Measurements from ENCODE around the gene IVNS1ABP. TPM values are rescaled to one million over a fixed set of nuclear protein-coding genes. Genes with fewer than 3 reads are reported as not detected.
"Not testable (repeated sequence)": the region's sequence is repeated elsewhere in the genome, so short reads cannot be mapped to it uniquely, and the experiment has no call there.

Gene IVNS1ABP
- total and polyA plus RNA-seq, 4 experiments from 2014 or later, result 74.0 to 187 (median 129) TPM

GRCh38 chr1:185257116-185257949 lies 59.7 kb downstream of the IVNS1ABP start:
- H3K4me1 Mint-ChIP-seq, result peaks cover 5 to 25% (median 15%) of the 10 kb centered on the region in 4 donors
- H3K27ac ChIP-seq (ENCODE audit: low read depth, low read length); H3K9me3 ChIP-seq (ENCODE audit: control insufficient read depth in 1 of 2, low read length in 2 of 2); H3K36me3 ChIP-seq (ENCODE audit: insufficient read depth, low read length); H3K27me3 Mint-ChIP-seq; H3K4me3 ChIP-seq (ENCODE audit: low read length in 2 of 2); H3K27me3 ChIP-seq (ENCODE audit: insufficient read depth, low read length); intact Hi-C loops (cut with micrococcal nuclease): not testable (repeated sequence)
- peak overlapping the region; percentile 32 to 89 (median 68) for H3K27ac Mint-ChIP-seq
- peaks cover 0 to 23% (median 6%) of the 10 kb centered on the region in 8 donors for H3K9me3 Mint-ChIP-seq
- ChIA-PET CTCF (ENCODE audit: partially characterized antibody) (interaction anchor here (1.6 kb wide), 2 partner anchors 19 to 24 kb away, joined by 3 to 4 read pairs; no protein-coding TSS in a partner anchor), POLR2A (ENCODE audit: partially characterized antibody) (interaction anchor here (1.6 to 3.0 kb wide), 2 partner anchors 24 to 60 kb away, joined by 13 to 15 read pairs; partner anchors contain the start of gene IVNS1ABP)
- DNase-seq, result peak in 3 of 5 donors; percentile 10 to 25 (median 25)
- H3K4me3 Mint-ChIP-seq, result peak overlapping the region; percentile 59 to 77 (median 74)
- peaks cover 8 to 19% of the 10 kb centered on the region in 2 donors for H3K36me3 Mint-ChIP-seq
- peaks cover 14% of the 10 kb centered on the region for H3K4me1 ChIP-seq (ENCODE audit: insufficient read depth, low read length)

GRCh38 chr1:185255595-185255994 lies 61.4 kb downstream of the IVNS1ABP start:
- H3K9me3 Mint-ChIP-seq, result peaks cover 0 to 20% (median 7%) of the 10 kb centered on the region in 8 donors
- not testable (repeated sequence) for H3K9me3 ChIP-seq (ENCODE audit: control insufficient read depth in 1 of 2, low read length in 2 of 2)

GRCh38 chr1:185252404-185252803 lies 64.6 kb downstream of the IVNS1ABP start:
- POLR2A ChIA-PET (ENCODE audit: partially characterized antibody); H3K9me3 ChIP-seq (ENCODE audit: control insufficient read depth in 1 of 2, low read length in 2 of 2); CTCF ChIA-PET (ENCODE audit: partially characterized antibody); H3K9me3 Mint-ChIP-seq; DNase-seq; H3K4me3 Mint-ChIP-seq; H3K4me3 ChIP-seq (ENCODE audit: low read length in 2 of 2); H3K27ac Mint-ChIP-seq; H3K4me1 ChIP-seq (ENCODE audit: insufficient read depth, low read length); H3K27ac ChIP-seq (ENCODE audit: low read depth, low read length); H3K27me3 ChIP-seq (ENCODE audit: insufficient read depth, low read length); H3K27me3 Mint-ChIP-seq; H3K36me3 ChIP-seq (ENCODE audit: insufficient read depth, low read length); H3K36me3 Mint-ChIP-seq; intact Hi-C loops (cut with micrococcal nuclease): not testable (repeated sequence)
- peaks cover 3 to 28% (median 11%) of the 10 kb centered on the region in 4 donors for H3K4me1 Mint-ChIP-seq

More at GRCh38 chr1:185255595-185255994, 61.4 kb downstream of the IVNS1ABP start:
- H3K27ac ChIP-seq (ENCODE audit: low read depth, low read length); H3K36me3 ChIP-seq (ENCODE audit: insufficient read depth, low read length); H3K4me3 Mint-ChIP-seq; H3K4me3 ChIP-seq (ENCODE audit: low read length in 2 of 2); CTCF ChIA-PET (ENCODE audit: partially characterized antibody); H3K27ac Mint-ChIP-seq; H3K27me3 Mint-ChIP-seq; intact Hi-C loops (cut with micrococcal nuclease); H3K27me3 ChIP-seq (ENCODE audit: insufficient read depth, low read length); DNase-seq; POLR2A ChIA-PET (ENCODE audit: partially characterized antibody): not testable (repeated sequence)
- H3K4me1 ChIP-seq (ENCODE audit: insufficient read depth, low read length), result peaks cover 14% of the 10 kb centered on the region
- peaks cover 5 to 25% (median 15%) of the 10 kb centered on the region in 4 donors for H3K4me1 Mint-ChIP-seq
- H3K36me3 Mint-ChIP-seq, result peaks cover 4 to 13% of the 10 kb centered on the region in 2 donors

- DNase-seq; H3K27ac Mint-ChIP-seq; H3K4me3 ChIP-seq (ENCODE audit: low read length in 2 of 2); POLR2A ChIA-PET (ENCODE audit: partially characterized antibody); CTCF ChIA-PET (ENCODE audit: partially characterized antibody); H3K27ac ChIP-seq (ENCODE audit: low read depth, low read length); H3K9me3 ChIP-seq (ENCODE audit: control insufficient read depth in 1 of 2, low read length in 2 of 2); intact Hi-C loops (cut with micrococcal nuclease); H3K27me3 ChIP-seq (ENCODE audit: insufficient read depth, low read length); H3K27me3 Mint-ChIP-seq; H3K4me3 Mint-ChIP-seq; H3K36me3 Mint-ChIP-seq; H3K9me3 Mint-ChIP-seq; H3K4me1 ChIP-seq (ENCODE audit: insufficient read depth, low read length); H3K36me3 ChIP-seq (ENCODE audit: insufficient read depth, low read length): not testable (repeated sequence)
- peaks cover 6 to 24% (median 11%) of the 10 kb centered on the region in 4 donors for H3K4me1 Mint-ChIP-seq
Observed at GRCh38 chr1:185251928-185252327, 65.1 kb downstream of the IVNS1ABP start.

GRCh38 chr1:185250063-185250462 lies 67.0 kb downstream of the IVNS1ABP start:
- H3K27me3 ChIP-seq (ENCODE audit: insufficient read depth, low read length), result no peaks in the 10 kb centered on the region
- no peak overlapping the region for H3K27ac ChIP-seq (ENCODE audit: low read depth, low read length)
- H3K36me3 ChIP-seq (ENCODE audit: insufficient read depth, low read length), result no peaks in the 10 kb centered on the region
- H3K9me3 Mint-ChIP-seq, result peaks cover 0 to 6% (median 3%) of the 10 kb centered on the region in 8 donors
- no peak overlapping the region for H3K4me3 ChIP-seq (ENCODE audit: low read length in 2 of 2)
- intact Hi-C loops (cut with micrococcal nuclease), result no loop called here
- no peaks in the 10 kb centered on the region for H3K27me3 Mint-ChIP-seq
- no peaks in the 10 kb centered on the region for H3K9me3 ChIP-seq (ENCODE audit: control insufficient read depth in 1 of 2, low read length in 2 of 2)
- peaks cover 6 to 20% (median 10%) of the 10 kb centered on the region in 4 donors for H3K4me1 Mint-ChIP-seq
- POLR2A ChIA-PET (ENCODE audit: partially characterized antibody), result interaction anchor here (1.2 to 2.8 kb wide), 2 partner anchors 31 to 67 kb away, joined by 3 to 15 read pairs; partner anchors contain the start of gene IVNS1ABP
- DNase-seq, result no peak
- no peak overlapping the region for H3K4me3 Mint-ChIP-seq
- H3K4me1 ChIP-seq (ENCODE audit: insufficient read depth, low read length), result no peaks in the 10 kb centered on the region
- H3K36me3 Mint-ChIP-seq, result no peaks in the 10 kb centered on the region
- H3K27ac Mint-ChIP-seq, result peak overlapping the region in 2 of 7 donors; percentile 3 to 70
- CTCF ChIA-PET (ENCODE audit: partially characterized antibody), result interaction anchor here (1.6 to 1.8 kb wide), 2 partner anchors 12 to 310 kb away, joined by 4 to 5 read pairs; no protein-coding TSS in a partner anchor

- Mint-ChIP-seq H3K4me3 (no peak overlapping the region), H3K27ac (peak overlapping the region in 5 of 7 donors; percentile 15 to 68 (median 19))
- intact Hi-C loops (cut with micrococcal nuclease), result no loop called here
Observed at GRCh38 chr1:185249563-185249962, 67.5 kb downstream of the IVNS1ABP start.

More at GRCh38 chr1:185249563-185249962, 67.5 kb downstream of the IVNS1ABP start:
- Histone ChIP-seq H3K9me3 (ENCODE audit: control insufficient read depth in 1 of 2, low read length in 2 of 2) (no peaks in the 10 kb centered on the region), H3K27ac (ENCODE audit: low read depth, low read length) (no peak overlapping the region), H3K36me3 (ENCODE audit: insufficient read depth, low read length) (no peaks in the 10 kb centered on the region), H3K4me3 (ENCODE audit: low read length in 2 of 2) (no peak overlapping the region), H3K27me3 (ENCODE audit: insufficient read depth, low read length) (no peaks in the 10 kb centered on the region), H3K4me1 (ENCODE audit: insufficient read depth, low read length) (no peaks in the 10 kb centered on the region)
- Mint-ChIP-seq H3K4me1 (peaks cover 6 to 20% (median 10%) of the 10 kb centered on the region in 4 donors), H3K9me3 (peaks cover 0 to 3% (median 0%) of the 10 kb centered on the region in 8 donors), H3K36me3 (no peaks in the 10 kb centered on the region), H3K27me3 (no peaks in the 10 kb centered on the region)
- no peak for DNase-seq
- ChIA-PET POLR2A (ENCODE audit: partially characterized antibody) (interaction anchor here (0.7 to 2.8 kb wide), 3 partner anchors 11 to 67 kb away, joined by 3 to 15 read pairs (median 3); partner anchors contain the start of gene IVNS1ABP), CTCF (ENCODE audit: partially characterized antibody) (interaction anchor here (1.0 to 1.8 kb wide), 5 partner anchors 11 to 310 kb away, joined by 3 to 5 read pairs (median 4); no protein-coding TSS in a partner anchor)

Measured in CD4-positive, alpha-beta memory T cell (primary cell).